Smooth muscle cell (in vitro differentiated cells): ENCODE data around the gene GSC2. TPM values are rescaled to one million over a fixed set of nuclear protein-coding genes. Genes with fewer than 3 reads are reported as not detected.

Experiments used
- DNase-seq: peaks from one replicate; lab custom pipeline; 2025; ENCODE audit not compliant: unreplicated experiment; lab: John Stamatoyannopoulos, UW
- H2AFZ ChIP-seq: fragments of 200-600 bp; sonication (generic); 2 replicates; pipeline ENCODE4 v1.6.0; 2016; ENCODE audit warnings: antibody characterized with exemption, low read depth, mild to moderate bottlenecking
- H3F3A ChIP-seq: fragments of 200-600 bp; sonication (generic); 2 replicates; pipeline ENCODE4 v1.6.0; 2017; ENCODE audit warnings: antibody characterized with exemption, low read depth
- H3K27ac ChIP-seq: fragments of 200-600 bp; sonication (generic); 2 replicates; pipeline ENCODE4 v1.5.1; 2016; ENCODE audit warnings: low read depth, mild to moderate bottlenecking
- H3K27me3 ChIP-seq: fragments of 200-600 bp; sonication (generic); 2 replicates; pipeline ENCODE4 v1.6.1; 2016; ENCODE audit warnings: low read depth, mild to moderate bottlenecking
- H3K36me3 ChIP-seq: fragments of 200-600 bp; sonication (generic); 2 replicates; pipeline ENCODE4 v1.5.1; 2016; ENCODE audit warnings: low read depth
- H3K4me1 ChIP-seq: fragments of 200-600 bp; sonication (generic); 2 replicates; pipeline ENCODE4 v1.5.1; 2016; ENCODE audit warnings: low read depth
- H3K4me2 ChIP-seq: fragments of 200-600 bp; sonication (generic); 2 replicates; pipeline ENCODE4 v1.6.0; 2016; ENCODE audit warnings: mild to moderate bottlenecking
- H3K4me3 ChIP-seq: fragments of 200-600 bp; sonication (generic); 2 replicates; pipeline ENCODE4 v1.5.1; 2016; ENCODE audit warnings: mild to moderate bottlenecking
- H3K79me2 ChIP-seq: fragments of 200-600 bp; sonication (generic); 2 replicates; pipeline ENCODE4 v1.6.0; 2016; ENCODE audit warnings: low read depth, mild to moderate bottlenecking
- H3K9ac ChIP-seq: fragments of 200-600 bp; sonication (generic); 2 replicates; pipeline ENCODE4 v1.6.0; 2016; ENCODE audit warnings: low read depth
- H3K9me3 ChIP-seq: fragments of 200-600 bp; sonication (generic); replicated peaks from 2 replicates; pipeline ENCODE4 v1.5.1; 2016; ENCODE audit warnings: low read depth
- H4K20me1 ChIP-seq: fragments of 200-600 bp; sonication (generic); 2 replicates; pipeline ENCODE4 v1.6.0; 2016; ENCODE audit warnings: low read depth
- CTCF ChIP-seq: fragments of 200-600 bp; sonication (generic); IDR thresholded peaks from 2 replicates; pipeline ENCODE4 v1.5.1; 2017; ENCODE audit warnings: borderline replicate concordance, mild to moderate bottlenecking, antibody characterized with exemption; ENCODE audit not compliant: insufficient read depth, poor library complexity, severe bottlenecking
- WGBS: methylation state at CpG from one replicate; pipeline ENCODE4 v1.1.7; 2016; ENCODE audit warnings: low lambda C conversion rate; 5-methylcytosine and 5-hydroxymethylcytosine counted together
- polyA plus RNA-seq: library from polyadenylated mRNA; unstranded; fragments of >200 nt; fragmentation: Nextera tagmentation; extraction: Ambion mirVana; gene quantifications from 2 replicates; pipeline ENCODE4 v1.2.1, GENCODE V29; 2016
- total RNA-seq: library from RNA; depleted of rRNA; stranded (reverse); fragments of >200 nt; gene quantifications from 2 replicates; pipeline ENCODE4 v1.2.3, GENCODE V29; 2014

The GSC2 gene
- total and polyA plus RNA-seq, 2 experiments from 2014 or later = not detected

- Histone ChIP-seq H3K4me1 (peaks cover 6% of the 10 kb centered on the region), H3K9me3 (no peaks in the 10 kb centered on the region), H2AFZ (no peak overlapping the region), H3K27me3 (no peaks in the 10 kb centered on the region), H3K4me3 (no peak overlapping the region), H3K27ac (peak overlapping the region; percentile 69), H3K36me3 (no peaks in the 10 kb centered on the region), H3K9ac (no peak overlapping the region), H3K4me2 (no peak overlapping the region), H3K79me2 (peaks cover 68% of the 10 kb centered on the region), H4K20me1 (peaks cover 66% of the 10 kb centered on the region), H3F3A (no peaks in the 10 kb centered on the region)
- 96% methylated on average over 8 of the region's 8 CpGs for WGBS
- TF ChIP-seq CTCF = no peak
- DNase-seq = no peak
Observed at GRCh38 chr22:19119949-19120348, 30.1 kb downstream of the GSC2 start.

GRCh38 chr22:19118329-19118880 is 31.7 kb downstream of the GSC2 start:
- no peak for TF ChIP-seq CTCF
- H3K79me2 ChIP-seq = peaks cover 84% of the 10 kb centered on the region
- peaks cover 82% of the 10 kb centered on the region for H4K20me1 ChIP-seq
- H3K4me1 ChIP-seq = peaks cover 6% of the 10 kb centered on the region
- no peak for DNase-seq
- WGBS = 99% methylated on average over 4 of the region's 4 CpGs
- H3F3A ChIP-seq = no peaks in the 10 kb centered on the region
- H3K4me2 ChIP-seq = no peak overlapping the region
- H3K27ac ChIP-seq = no peak overlapping the region
- H3K36me3 ChIP-seq = no peaks in the 10 kb centered on the region
- no peak overlapping the region for H3K4me3 ChIP-seq
- no peaks in the 10 kb centered on the region for H3K9me3 ChIP-seq
- no peak overlapping the region for H2AFZ ChIP-seq
- H3K9ac ChIP-seq = no peak overlapping the region
- H3K27me3 ChIP-seq = no peaks in the 10 kb centered on the region

GRCh38 chr22:19117111-19117512 is 33.0 kb downstream of the GSC2 start:
- H3F3A ChIP-seq = no peaks in the 10 kb centered on the region
- H3K4me1 ChIP-seq = peaks cover 6% of the 10 kb centered on the region
- H4K20me1 ChIP-seq = peaks cover 95% of the 10 kb centered on the region
- H3K27ac ChIP-seq = no peak overlapping the region
- no peaks in the 10 kb centered on the region for H3K9me3 ChIP-seq
- no peak overlapping the region for H3K9ac ChIP-seq
- H3K4me3 ChIP-seq = no peak overlapping the region
- 95% methylated on average over 9 of the region's 9 CpGs for WGBS
- no peak for DNase-seq
- H3K79me2 ChIP-seq = peaks cover 97% of the 10 kb centered on the region
- no peaks in the 10 kb centered on the region for H3K36me3 ChIP-seq
- H3K4me2 ChIP-seq = no peak overlapping the region
- no peaks in the 10 kb centered on the region for H3K27me3 ChIP-seq
- H2AFZ ChIP-seq = no peak overlapping the region
- no peak for TF ChIP-seq CTCF

GRCh38 chr22:19115628-19116027 is 34.5 kb downstream of the GSC2 start:
- no peaks in the 10 kb centered on the region for H3K9me3 ChIP-seq
- H3K4me1 ChIP-seq = peaks cover 7% of the 10 kb centered on the region
- H3K36me3 ChIP-seq = no peaks in the 10 kb centered on the region
- H2AFZ ChIP-seq = no peak overlapping the region
- H3F3A ChIP-seq = no peaks in the 10 kb centered on the region
- no peak overlapping the region for H3K9ac ChIP-seq
- no peak for TF ChIP-seq CTCF
- WGBS = 73% methylated on average over 4 of the region's 4 CpGs
- no peak overlapping the region for H3K4me3 ChIP-seq
- no peak for DNase-seq
- H4K20me1 ChIP-seq = peaks cover 100% of the 10 kb centered on the region
- H3K27me3 ChIP-seq = no peaks in the 10 kb centered on the region
- no peak overlapping the region for H3K4me2 ChIP-seq
- peaks cover 99% of the 10 kb centered on the region for H3K79me2 ChIP-seq
- no peak overlapping the region for H3K27ac ChIP-seq
